Ishikawa (cell line): ENCODE results near the gene PRKCH.

Experiments
- CEBPB ChIP-seq: IDR thresholded peaks from 2 replicates; pipeline ENCODE4 v1.6.1; 2012
- CREB1 ChIP-seq: IDR thresholded peaks from 2 replicates; pipeline ENCODE4 v1.6.1; 2012; ENCODE audit warnings: low read depth
- EGR1 ChIP-seq: IDR thresholded peaks from 2 replicates; pipeline ENCODE4 v1.6.1; 2012
- EP300 ChIP-seq: IDR thresholded peaks from 2 replicates; pipeline ENCODE4 v1.6.1; 2012; ENCODE audit warnings: borderline replicate concordance
- FOXM1 ChIP-seq: IDR thresholded peaks from 2 replicates; pipeline ENCODE4 v1.6.1; 2012; ENCODE audit warnings: low read depth, borderline replicate concordance
- NFIC ChIP-seq: IDR thresholded peaks from 2 replicates; pipeline ENCODE4 v1.6.1; 2012
- RAD21 ChIP-seq: IDR thresholded peaks from 2 replicates; pipeline ENCODE4 v1.6.1; 2012; ENCODE audit warnings: low read depth
- TAF1 ChIP-seq: IDR thresholded peaks from 2 replicates; pipeline ENCODE4 v1.6.1; 2012; ENCODE audit warnings: low read depth, mild to moderate bottlenecking
- TCF12 ChIP-seq: IDR thresholded peaks from 2 replicates; pipeline ENCODE4 v1.6.1; 2012; ENCODE audit warnings: low read depth
- TEAD4 ChIP-seq: IDR thresholded peaks from 2 replicates; pipeline ENCODE4 v1.6.1; 2012
- YY1 ChIP-seq: IDR thresholded peaks from 2 replicates; pipeline ENCODE4 v1.6.1; 2012; ENCODE audit warnings: low read depth
- ZBTB7A ChIP-seq: IDR thresholded peaks from 2 replicates; pipeline ENCODE4 v1.6.1; 2012; ENCODE audit warnings: low read depth
- TF ChIP-seq, protein P1 (sequence below): IDR thresholded peaks from 2 replicates; pipeline ENCODE4 v1.6.1; 2012
- TF ChIP-seq, protein P2 (sequence below): IDR thresholded peaks from 2 replicates; pipeline ENCODE4 v1.6.1; 2012; ENCODE audit warnings: low read depth, mild to moderate bottlenecking
- TF ChIP-seq, protein P3 (sequence below): IDR thresholded peaks from 2 replicates; pipeline ENCODE4 v1.6.1; 2012

PRKCH gene

DNA sequence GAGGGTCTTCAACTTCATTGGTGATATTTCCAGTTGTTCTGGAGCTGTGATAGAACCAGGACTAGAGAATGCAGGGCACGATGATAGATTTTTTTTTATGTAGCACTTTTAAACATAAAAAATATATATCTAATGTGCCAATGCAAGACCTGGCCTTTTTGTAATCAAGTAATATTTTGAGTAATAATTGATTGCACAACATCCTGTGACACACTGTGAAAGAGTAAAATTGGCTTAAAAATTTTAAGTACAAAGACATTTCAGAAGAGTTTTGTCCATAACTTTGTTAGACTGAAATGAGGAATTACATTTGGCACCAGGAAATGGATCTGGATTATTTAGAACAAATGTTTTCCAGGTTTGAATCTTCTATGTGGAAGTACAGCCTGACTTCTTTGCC is 22.1 kb downstream of the PRKCH start:
- TF ChIP-seq YY1 (no peak), TAF1 (no peak), CEBPB (no peak), TCF12 (no peak), ZBTB7A (no peak), CREB1 (no peak), RAD21 (no peak), FOXM1 (no peak), EP300 (no peak)
- TF ChIP-seq, protein P1, sequence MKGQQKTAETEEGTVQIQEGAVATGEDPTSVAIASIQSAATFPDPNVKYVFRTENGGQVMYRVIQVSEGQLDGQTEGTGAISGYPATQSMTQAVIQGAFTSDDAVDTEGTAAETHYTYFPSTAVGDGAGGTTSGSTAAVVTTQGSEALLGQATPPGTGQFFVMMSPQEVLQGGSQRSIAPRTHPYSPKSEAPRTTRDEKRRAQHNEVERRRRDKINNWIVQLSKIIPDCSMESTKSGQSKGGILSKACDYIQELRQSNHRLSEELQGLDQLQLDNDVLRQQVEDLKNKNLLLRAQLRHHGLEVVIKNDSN, result no peak
- TF ChIP-seq, protein P2, sequence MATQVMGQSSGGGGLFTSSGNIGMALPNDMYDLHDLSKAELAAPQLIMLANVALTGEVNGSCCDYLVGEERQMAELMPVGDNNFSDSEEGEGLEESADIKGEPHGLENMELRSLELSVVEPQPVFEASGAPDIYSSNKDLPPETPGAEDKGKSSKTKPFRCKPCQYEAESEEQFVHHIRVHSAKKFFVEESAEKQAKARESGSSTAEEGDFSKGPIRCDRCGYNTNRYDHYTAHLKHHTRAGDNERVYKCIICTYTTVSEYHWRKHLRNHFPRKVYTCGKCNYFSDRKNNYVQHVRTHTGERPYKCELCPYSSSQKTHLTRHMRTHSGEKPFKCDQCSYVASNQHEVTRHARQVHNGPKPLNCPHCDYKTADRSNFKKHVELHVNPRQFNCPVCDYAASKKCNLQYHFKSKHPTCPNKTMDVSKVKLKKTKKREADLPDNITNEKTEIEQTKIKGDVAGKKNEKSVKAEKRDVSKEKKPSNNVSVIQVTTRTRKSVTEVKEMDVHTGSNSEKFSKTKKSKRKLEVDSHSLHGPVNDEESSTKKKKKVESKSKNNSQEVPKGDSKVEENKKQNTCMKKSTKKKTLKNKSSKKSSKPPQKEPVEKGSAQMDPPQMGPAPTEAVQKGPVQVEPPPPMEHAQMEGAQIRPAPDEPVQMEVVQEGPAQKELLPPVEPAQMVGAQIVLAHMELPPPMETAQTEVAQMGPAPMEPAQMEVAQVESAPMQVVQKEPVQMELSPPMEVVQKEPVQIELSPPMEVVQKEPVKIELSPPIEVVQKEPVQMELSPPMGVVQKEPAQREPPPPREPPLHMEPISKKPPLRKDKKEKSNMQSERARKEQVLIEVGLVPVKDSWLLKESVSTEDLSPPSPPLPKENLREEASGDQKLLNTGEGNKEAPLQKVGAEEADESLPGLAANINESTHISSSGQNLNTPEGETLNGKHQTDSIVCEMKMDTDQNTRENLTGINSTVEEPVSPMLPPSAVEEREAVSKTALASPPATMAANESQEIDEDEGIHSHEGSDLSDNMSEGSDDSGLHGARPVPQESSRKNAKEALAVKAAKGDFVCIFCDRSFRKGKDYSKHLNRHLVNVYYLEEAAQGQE, result no peak

DNA sequence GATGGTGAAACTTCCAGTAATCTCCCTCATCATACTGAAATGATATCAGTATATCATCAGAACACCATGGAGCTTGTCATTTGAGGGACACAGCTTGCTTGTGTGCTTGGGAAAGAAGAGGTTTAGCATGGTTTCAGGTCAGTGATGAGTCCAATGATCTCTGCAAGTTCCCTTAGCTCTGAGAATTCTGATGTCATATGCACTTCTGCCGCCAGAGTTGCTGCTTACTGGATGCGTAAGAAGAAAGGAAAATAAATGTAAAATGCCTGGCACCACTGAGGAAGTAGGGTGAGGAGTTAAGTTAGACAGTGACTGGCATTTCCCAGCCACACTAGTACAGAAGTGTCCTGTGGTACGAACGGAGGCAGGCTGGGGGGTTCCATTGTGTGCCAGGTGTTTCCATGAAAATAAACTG is 22.6 kb downstream of the PRKCH start:
- TF ChIP-seq TCF12 (no peak), EGR1 (no peak), TAF1 (no peak)
- TF ChIP-seq, protein P3, sequence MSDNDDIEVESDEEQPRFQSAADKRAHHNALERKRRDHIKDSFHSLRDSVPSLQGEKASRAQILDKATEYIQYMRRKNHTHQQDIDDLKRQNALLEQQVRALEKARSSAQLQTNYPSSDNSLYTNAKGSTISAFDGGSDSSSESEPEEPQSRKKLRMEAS, result no peak

DNA sequence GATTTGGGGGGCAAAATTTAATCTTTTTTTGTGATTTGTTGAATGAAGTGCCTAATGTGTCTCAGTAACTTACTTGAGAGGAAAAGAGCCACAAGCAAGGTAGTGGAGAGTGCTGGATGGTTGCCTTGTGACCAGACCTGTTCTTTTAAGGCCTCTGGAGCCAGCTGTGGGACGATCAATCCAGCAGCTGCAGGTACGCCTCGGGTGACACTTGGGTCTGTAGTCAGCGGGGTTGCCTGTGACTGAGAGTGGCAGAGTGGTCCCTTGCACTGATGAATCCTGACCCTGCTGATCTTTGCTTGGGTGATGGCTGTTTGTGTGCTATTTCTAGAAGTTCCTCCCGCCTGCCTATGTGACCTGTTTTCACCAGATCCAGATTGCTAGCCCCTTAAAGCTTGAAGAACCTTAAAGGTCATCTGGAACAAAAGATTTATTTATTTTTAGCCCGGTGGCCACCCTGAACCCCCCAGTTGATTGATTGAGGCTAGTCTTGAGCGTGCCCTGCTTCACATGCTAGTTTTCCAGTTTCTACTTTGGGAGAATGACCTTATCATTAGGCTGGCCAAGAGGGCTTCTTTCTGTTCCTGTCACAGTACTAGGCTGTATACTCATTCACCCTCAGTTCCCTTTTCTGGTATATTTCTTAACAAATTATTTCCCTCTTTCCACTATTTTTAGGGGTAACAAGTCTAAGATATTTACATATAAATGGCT is 23.2 kb downstream of the PRKCH start:
- TF ChIP-seq YY1 (no peak), TCF12 (no peak), CEBPB (no peak), NFIC (no peak), EP300 (no peak), EGR1 (no peak), FOXM1 (no peak), RAD21 (no peak), CREB1 (no peak), ZBTB7A (no peak), TAF1 (no peak), TEAD4 (no peak)
- TF ChIP-seq, protein P1, result no peak
- TF ChIP-seq, protein P2, result no peak
- TF ChIP-seq, protein P3, result no peak

DNA sequence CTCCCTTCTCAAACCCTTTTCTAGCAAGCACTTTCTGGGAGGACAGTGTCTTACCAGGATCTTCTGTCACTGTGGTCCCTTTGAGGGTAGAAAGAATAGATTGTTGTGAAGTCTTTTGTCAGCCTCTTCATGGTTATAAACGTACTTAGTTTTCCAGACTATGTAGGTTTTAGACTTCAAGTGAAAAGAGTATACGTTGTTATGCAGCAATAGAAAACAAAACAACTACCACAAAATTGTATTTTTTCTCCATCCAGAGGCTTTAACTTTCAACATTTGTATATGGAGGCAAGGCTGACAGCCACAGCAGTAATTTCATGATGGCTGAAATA is 23.7 kb downstream of the PRKCH start:
- TF ChIP-seq EP300 (no peak), NFIC (no peak), ZBTB7A (no peak), FOXM1 (no peak), TCF12 (no peak), EGR1 (no peak), CEBPB (no peak), TAF1 (no peak), YY1 (no peak), TEAD4 (no peak)
- TF ChIP-seq, protein P3, result no peak

DNA sequence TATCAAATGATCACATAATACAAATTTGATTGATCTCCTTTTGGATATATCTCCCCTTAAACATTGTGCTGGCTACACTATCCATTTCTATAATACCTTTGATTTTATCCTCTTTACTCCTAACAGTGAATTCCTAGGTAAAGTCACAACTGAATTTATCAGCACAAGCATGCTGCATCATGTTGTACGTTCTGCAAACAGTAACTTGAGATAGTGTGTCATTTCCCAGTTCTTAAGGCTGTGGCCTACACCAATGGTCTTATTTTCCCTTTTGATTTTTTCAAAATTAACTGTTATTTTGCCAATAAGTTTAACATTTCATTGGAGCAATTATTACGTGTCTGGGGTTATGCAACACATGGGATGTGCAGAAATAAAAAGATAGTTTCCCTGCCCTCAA is 24.8 kb downstream of the PRKCH start:
- TF ChIP-seq RAD21, result no peak
- no peak for TF ChIP-seq EP300
- TF ChIP-seq TEAD4, result no peak
- TF ChIP-seq CEBPB, result no peak
- TF ChIP-seq, protein P1, result no peak
- TF ChIP-seq FOXM1, result no peak

DNA sequence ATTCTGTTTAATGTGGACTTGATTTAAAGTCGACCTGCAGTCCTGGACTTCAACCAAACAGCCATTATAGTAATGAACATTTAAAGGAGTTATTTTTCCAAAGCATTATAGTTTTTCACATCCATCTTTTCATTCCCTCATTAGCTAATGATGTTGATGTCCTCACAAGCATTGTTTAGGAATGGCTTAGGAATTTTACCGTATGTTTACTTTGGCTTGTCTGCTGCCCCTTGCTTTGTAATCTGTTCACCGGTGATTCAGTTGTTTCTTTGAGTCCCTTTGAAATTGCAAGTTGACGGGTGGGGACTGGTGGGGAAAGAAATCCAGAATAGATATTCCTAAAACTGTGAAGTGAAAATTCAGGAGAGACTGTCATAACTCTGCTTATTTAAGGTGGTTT is 25.4 kb downstream of the PRKCH start:
- TF ChIP-seq ZBTB7A (no peak), NFIC (no peak), EGR1 (no peak), EP300 (no peak), FOXM1 (no peak), TEAD4 (no peak), CEBPB (no peak), RAD21 (no peak), TCF12 (no peak), TAF1 (no peak), YY1 (no peak), CREB1 (no peak)
- TF ChIP-seq, protein P1, result no peak
- TF ChIP-seq, protein P2, result no peak
- TF ChIP-seq, protein P3, result no peak
